ENCODE results near the gene SIMC1.

Gene SIMC1

GRCh38 chr5:176317534-176318374 is 79.5 kb downstream of the SIMC1 start:
- DNase-seq (ENCODE audit: low read depth): no peak

DNA sequence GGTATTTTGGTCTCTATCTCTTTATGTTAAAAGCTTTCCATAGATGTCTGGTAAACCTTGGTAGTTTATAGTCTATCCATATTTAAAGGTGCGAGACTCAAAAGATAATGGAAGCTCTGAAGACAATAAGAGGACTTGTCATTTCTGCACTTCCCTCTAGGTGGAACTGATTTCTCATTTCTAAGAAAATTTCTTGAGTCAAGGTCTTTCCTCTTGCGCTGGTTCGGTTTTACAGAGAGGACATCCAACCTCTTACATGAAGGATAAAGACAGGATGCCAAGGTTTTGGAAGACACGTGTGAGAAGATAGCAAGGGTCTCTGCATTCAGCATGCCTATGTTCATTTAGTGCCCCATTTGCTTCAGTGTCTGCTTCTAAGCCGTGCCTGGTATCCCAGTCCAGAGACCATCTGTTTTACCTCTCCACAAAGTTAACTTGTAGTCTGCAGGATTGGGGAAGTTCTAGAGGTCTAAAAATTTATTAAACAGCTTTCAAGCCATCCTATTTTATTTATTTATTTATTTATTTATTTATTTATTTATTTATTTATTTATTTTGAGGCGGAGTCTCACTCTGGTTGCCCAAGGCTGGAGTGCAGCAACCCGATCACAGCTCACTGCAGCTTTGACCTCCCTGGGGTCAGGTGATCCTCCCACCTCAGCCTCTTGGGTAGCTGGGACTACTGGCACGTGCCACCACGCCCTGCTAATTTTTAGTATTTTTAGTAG is 81.8 kb downstream of the SIMC1 start:
- no peak for DNase-seq (ENCODE audit: low read depth)

DNA sequence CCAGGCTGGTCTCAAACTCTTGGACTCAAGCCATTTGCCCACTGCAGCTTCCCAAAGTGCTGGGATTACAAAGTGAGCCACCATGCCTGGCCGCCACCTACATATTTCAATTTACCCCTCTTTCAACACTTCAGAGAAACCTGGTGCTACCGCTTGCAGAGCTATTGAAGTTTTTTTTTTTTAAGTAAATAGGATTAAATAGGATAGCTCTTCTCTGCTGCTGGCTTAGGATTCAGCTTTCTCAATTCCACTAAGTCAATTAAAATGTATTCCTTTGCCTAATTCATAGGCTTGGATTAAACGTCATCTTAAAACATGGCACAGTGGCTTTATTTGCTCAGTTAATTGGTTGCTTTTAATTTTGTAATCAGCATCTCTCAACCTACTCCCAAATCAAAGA is 82.4 kb downstream of the SIMC1 start:
- DNase-seq (ENCODE audit: low read depth): no peak

GRCh38 chr5:176334031-176334770 is 96.0 kb downstream of the SIMC1 start:
- DNase-seq (ENCODE audit: low read depth): no peak

DNA sequence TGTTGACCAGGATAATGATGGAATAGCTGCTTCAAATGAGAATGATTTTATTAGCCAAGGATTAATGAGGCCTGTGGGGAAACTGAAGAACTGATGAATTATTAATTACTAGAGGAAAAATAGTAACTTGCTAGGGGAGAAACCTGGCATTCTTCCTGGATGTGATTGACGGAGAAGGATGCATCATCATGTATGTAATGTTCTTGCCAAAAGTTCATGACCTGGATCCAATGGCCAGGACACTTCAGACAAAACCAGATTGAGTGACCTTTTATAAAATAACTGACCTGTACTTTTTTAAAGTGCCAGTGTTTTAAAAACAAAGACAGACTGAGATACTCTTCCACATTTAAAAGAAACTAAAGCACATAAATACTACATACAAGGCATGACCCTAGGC is 99.7 kb downstream of the SIMC1 start:
- no peak for DNase-seq (ENCODE audit: low read depth)

DNA sequence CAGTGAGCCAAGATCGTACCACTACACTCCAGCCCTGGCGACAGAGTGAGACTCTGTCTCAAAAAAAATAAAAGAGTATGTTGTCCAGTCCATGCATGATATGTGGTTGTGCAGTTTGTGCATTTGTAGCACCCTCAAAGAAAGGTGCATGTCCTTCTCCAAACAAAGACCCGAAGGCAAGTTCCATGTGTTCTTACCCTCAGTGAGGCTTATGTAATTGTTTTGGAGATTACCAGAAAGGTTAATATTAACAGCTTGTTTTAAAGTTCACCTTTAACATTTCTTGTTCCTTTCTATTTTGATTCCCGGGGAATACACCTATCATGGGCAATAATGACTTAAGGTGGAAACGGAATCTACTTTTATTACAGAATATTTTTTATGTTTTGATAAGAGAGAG is 101.1 kb downstream of the SIMC1 start:
- no peak for DNase-seq (ENCODE audit: low read depth)

- no peak for DNase-seq (ENCODE audit: low read depth)
Measured at GRCh38 chr5:176341325-176342157, 103.3 kb downstream of the SIMC1 start.

DNA sequence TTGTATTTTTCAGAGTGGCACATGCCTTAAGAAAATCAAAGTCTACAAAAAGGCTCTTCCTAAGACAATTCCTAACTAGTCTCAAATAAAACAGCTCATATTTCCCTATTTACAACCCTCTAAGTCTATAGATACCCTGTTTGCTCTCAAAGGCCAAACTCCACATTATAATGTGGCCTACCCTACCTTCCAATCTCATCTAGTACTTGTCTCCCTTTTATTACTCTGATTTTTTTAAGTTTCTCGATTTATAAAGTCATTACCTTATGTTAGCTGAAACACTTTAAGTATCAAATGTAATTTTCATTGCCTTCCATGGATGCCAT is 103.9 kb downstream of the SIMC1 start:
- no peak for DNase-seq (ENCODE audit: low read depth)

DNA sequence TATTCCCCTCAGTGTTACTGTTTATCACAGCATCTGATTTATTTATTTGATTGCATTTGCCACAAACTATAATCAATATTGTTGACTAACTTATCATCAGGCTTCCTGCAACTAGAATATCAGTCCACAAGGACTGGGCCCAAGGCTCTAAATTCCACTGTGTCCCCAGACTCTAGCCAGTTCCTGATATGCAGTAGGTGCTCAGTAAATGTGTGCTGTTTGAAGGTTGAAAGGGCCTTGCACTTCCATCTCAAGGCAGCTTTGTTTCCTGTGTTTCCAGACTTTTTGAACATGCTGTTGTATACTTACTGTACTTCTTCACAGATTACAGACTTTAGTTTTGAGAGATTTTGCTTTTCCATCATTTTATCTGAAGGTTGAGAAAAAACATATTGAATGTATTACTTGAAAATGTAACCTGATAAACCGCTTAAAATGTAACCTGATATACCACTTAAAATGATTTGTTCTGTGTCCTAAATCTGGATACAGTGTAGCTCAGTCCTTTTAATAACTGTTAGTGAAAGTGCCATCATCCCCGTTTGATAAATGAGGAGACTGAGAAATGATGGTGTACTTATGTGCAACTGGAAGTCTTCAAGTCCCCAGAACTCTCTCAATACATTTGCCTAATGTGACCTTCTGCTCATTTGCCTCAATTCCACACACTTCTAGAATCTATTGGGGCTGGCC is 104.7 kb downstream of the SIMC1 start:
- DNase-seq (ENCODE audit: low read depth): no peak

DNA sequence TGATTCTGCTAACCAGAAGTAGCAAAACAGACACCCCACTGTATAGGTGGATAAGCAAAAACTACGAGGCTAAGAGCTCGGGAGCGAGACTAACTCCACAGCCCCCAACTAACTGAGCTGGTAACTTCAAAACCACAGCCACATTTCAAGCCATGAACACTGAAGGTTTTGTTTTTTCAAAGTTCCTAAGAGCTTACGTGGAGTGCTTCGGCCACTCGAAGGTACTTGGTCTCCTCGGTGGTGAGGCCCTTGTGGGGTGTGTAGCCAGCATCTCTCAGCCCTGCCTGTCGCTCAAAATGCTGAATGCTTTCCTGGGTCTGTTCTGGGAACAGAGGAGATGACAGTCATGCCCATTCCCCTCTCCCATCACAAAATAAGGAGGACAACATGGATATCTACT is 112.2 kb downstream of the SIMC1 start:
- DNase-seq (ENCODE audit: low read depth): no peak

DNA sequence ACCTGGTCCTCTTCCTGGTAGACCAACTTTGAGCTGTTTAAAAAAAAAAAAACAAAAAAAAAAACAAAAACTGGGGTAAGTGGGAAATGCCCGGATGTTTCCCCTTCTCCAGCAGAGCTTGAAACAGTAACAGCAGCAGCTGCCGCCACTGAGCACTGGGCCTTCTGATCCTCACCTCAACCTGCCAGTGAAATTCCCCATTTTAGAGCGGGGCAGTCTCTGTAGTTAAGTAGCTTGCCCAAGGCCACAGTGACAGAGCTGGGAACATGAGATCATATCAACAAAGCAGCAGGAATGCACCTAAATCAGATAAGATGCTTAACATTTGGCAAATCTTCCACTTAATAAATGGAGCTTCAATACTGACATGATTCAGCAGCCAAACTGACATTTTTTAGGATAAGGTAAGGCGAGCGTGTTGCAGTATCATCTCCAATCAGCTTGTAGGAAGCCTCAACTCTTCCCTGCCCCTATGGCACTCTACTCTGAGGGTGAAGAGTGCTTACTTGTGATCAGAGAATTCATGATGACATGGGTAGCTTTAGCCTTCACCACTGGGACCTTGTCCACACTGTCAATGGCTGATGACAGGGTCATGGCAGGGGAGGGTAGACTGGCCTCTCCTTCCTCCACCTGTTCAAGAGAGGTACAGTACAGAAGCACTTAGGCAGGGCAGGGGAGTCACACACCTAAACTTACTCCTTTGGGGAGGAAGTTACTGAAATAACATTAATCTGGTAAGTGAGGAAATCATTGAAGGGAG is 114.1 kb downstream of the SIMC1 start:
- no peak for DNase-seq (ENCODE audit: low read depth)

- DNase-seq (ENCODE audit: low read depth): no peak
Measured at GRCh38 chr5:176353533-176353932, 115.3 kb downstream of the SIMC1 start.

GRCh38 chr5:176355400-176356178 is 117.4 kb downstream of the SIMC1 start:
- DNase-seq (ENCODE audit: low read depth): no peak

DNA sequence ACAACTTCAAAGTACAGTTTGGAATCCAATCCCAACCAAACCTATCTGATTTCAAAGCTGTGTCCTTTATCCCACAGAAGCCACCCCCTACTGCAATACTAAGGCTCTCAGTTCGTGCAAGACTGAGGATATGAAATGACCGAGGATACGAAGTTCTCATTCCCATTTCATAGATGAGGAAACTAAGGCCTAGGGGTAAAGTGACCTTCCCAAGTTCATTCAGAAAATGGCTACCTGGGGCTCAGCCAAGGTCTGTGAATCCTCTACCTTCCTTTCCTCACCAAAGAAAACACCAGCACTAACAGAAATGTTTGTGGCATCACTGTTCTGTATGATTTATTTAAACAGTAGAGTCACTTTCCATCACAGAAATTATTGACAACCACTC is 117.9 kb downstream of the SIMC1 start:
- DNase-seq (ENCODE audit: low read depth): no peak

GRCh38 chr5:176359658-176360057 is 121.4 kb downstream of the SIMC1 start:
- DNase-seq (ENCODE audit: low read depth): no peak

DNA sequence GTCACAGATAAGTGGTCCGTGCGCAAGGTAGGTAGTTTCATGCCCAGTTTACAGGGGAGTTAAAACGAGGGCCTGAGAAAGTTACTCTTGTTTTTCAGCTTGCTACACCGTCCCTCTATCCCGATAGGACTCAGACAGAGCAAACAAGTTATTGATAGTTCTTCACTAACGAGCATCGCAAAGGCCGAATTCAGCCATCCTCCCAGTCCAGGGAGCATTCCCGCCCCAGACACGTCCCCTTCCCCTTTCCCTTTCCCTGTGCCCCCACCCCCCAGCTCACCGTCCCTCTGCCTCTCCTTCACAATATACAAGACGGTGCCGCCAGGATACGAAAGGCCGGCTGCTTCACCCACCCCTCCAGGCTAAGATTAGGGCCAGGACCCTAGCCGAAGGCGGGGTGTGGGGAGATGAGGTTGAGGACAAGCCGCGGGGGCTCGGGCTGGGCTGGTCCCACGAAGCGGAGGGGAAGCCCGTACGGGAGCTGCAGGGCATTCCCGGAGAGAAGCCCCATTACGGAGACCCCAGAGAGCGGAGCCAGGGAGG is 122.7 kb downstream of the SIMC1 start:
- DNase-seq (ENCODE audit: low read depth): no peak

GRCh38 chr5:176361437-176362232 is 123.4 kb downstream of the SIMC1 start, which contains the start of gene KIAA1191:
Gene KIAA1191 (minus strand): TSS chr5:176361764. CDS start chr5:176359508, 2,256 bp downstream.
- DNase-seq (ENCODE audit: low read depth): peak; percentile 94

DNA sequence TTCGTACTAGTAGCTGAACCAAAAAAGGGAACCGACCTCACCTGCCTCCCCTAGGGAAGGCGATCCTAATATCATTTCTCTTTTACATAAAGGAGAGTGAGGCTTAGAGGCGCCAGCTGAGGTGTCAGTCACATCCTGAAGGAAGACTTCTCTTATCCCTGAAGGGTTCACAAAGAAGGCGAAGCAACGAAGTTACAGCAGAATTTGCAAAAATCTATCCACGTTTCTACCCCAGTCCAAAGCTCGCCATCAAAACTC is 123.9 kb downstream of the SIMC1 start:
- no peak for DNase-seq (ENCODE audit: low read depth)

DNA sequence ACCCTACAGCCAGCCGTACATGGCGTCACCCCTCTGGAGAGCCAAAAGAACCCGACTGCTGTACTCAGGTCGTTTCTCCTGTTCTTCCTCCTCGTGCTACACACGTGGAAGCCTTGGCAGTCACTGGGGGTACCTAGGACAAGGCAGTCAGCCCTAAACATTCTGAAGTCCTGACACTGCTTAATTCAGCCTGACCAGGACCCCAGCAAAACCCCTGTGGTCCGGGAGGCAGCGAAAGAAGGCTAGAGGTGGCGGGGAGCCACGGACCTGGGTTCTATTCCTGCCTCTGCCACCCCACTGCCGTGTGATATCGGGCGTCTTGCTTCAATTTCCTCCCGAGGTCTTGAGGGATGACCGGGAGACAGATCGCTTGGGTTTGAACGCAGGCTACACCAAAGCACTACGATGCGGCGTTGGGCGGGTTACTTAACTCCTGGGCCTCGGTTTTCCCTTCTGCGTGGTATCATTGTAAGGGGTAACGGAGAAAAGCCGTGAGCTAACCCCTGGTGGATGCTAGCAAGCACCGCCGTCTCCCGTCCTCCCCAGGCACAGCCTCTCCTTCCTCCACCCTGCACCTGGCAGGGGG is 126.6 kb downstream of the SIMC1 start:
- no peak for DNase-seq (ENCODE audit: low read depth)
